Measurements from ENCODE around the gene TMEM178B.

Gene TMEM178B

GRCh38 chr7:141525973-141526514, 452.2 kb downstream of the TMEM178B start:
- no peak for DNase-seq (ENCODE audit: low read depth, low spot score)

GRCh38 chr7:141527076-141527475, 453.2 kb downstream of the TMEM178B start:
- DNase-seq (ENCODE audit: low read depth, low spot score): no peak

DNA sequence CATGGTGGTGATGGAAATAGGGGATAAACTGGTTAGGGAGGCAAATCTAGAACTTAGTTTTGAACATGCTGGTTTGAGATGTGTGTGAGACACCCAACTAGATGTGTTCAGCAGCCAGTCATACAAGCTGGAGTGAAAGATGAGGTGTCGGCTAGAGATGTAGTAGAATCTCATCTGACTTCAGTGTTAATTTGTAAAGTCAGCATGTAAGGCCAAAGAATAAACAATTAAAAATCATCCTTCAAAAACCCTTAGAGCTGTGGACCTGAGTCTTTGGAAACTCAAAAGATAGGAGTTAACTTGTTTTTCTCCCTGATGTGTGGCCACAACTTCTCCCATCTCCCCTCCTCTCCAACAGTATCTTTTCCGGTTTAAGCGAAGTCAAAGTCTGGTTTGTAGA, 454.5 kb downstream of the TMEM178B start:
- DNase-seq (ENCODE audit: low read depth, low spot score): no peak
